LNCAP (cell line): ENCODE results near the gene DCP2.

Experiments
- TF ChIP-seq, protein P1 (sequence below): fragments of 450-650 bp; IDR thresholded peaks from 2 replicates; pipeline ENCODE4 v1.5.1; 2017; ENCODE audit warnings: mild to moderate bottlenecking

Gene DCP2

DNA sequence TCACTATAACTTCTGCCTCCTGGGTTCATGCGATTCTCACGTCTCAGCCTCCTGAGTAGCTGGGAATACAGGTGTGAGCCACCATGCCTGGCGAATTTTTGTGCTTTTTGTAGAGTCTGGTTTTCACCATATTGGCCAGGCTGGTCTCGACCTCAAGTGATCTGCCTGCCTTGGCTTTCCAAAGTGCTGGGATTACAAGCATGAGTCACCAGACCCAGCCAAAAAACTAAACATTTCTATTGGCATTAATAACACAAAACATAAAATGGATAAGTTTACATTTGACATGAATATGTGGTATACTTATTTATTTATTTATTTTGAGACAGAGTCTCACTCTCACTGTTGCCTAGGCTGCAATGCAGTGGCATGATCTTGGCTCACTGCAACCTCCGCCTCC is 40.9 kb upstream of the DCP2 start:
- TF ChIP-seq, protein P1, sequence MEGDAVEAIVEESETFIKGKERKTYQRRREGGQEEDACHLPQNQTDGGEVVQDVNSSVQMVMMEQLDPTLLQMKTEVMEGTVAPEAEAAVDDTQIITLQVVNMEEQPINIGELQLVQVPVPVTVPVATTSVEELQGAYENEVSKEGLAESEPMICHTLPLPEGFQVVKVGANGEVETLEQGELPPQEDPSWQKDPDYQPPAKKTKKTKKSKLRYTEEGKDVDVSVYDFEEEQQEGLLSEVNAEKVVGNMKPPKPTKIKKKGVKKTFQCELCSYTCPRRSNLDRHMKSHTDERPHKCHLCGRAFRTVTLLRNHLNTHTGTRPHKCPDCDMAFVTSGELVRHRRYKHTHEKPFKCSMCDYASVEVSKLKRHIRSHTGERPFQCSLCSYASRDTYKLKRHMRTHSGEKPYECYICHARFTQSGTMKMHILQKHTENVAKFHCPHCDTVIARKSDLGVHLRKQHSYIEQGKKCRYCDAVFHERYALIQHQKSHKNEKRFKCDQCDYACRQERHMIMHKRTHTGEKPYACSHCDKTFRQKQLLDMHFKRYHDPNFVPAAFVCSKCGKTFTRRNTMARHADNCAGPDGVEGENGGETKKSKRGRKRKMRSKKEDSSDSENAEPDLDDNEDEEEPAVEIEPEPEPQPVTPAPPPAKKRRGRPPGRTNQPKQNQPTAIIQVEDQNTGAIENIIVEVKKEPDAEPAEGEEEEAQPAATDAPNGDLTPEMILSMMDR = no peak

DNA sequence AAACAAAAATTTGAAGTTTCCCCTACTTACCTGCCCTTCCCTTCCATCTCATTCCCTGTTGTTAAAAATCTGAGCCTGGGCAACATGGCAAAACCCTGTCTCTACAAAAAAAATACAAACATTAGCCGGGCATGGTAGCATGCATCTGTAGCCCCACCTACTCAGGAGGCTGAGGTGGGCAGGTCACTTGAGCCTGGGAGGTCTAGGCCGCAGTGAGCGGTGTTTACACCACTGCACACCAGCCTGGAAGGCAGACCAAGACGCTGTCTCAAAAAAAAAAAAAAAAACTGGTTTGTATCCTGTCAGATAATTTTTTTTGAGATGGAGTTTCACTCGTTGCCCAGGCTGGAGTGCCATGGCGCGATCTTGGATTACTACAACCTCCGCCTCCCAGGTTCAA is 38.3 kb upstream of the DCP2 start:
- TF ChIP-seq, protein P1 = no peak

DNA sequence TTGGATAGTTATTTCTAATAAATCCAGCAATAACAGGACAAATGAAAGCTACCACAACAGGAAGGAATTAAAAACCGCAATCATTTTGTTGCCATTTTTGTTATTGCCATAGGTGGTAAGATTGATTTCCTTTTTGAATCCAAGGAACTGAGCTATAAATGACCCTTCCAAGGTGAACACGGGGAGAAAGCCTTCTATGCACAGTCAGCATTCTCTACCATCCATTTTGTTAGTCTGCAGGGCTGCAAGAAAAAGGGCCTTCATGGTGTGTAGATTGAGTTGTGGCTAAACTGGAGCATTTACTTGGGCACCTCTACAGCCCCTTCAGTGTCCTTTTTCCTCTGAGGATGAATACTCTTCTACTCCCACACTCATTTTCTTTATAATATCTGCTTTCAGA is 35.9 kb upstream of the DCP2 start:
- TF ChIP-seq, protein P1 = no peak

DNA sequence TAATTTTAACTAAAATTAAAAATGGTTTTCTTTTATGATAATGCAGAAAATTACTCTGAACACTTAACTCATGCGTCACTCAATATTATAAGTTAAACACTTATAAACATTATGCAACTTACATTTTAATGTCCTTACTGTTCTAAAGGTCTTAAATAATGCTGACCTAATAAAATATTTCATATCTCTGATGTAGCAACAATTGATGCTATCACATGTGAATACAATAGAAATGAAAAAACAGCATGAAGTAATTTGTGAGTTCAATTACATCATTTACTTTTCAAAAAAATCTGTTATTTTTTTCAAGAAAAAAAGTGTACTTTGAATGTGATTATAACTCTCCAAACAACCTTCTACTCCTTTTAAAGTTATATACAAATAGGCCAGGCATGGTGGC is 28.1 kb upstream of the DCP2 start:
- TF ChIP-seq, protein P1 = no peak

DNA sequence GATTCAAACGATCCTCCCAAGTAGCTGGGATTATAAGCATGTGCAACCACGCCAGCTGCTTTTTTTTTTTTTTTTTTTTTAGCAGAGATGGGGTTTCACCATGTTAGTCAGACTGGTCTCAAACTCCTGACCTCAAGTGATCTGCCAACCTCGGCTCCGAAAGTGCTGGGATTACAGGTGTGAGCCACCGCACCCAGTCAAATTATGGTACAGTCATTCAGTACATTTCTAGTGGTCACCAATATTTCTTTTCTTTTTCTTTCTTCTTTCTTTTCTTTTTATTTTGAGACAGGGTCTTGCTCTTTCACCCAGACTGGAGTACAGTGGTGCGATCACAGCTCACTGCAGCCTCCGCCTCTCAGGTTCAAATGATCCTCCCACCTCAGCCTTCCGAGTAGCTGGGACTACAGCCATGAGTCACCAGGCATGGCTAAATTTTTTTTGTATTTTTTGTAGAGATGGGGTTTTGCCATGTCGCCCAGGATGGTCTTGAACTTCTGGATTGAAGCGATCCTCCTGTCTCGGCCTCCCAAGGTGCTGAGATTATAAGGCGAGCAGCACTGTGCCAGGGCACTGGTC is 25.4 kb upstream of the DCP2 start:
- TF ChIP-seq, protein P1 = no peak

DNA sequence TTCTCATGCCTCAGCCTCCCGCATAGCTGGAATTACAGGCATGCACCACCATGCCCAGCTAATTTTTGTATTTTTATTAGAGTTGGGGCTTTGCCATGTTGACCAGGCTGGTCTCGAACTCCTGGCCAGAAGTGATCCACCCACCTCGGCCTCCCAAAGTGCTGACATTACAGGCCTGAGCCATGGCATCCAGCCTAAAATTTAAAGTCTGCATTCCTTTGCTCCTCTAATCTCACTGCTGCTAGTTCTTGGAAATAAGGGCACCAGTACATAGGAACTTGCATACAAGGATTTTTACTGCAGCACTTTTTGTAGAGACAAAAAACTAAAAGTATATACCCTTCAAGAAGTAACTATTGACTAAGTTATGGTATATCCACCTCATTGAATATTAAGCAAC is 20.0 kb upstream of the DCP2 start:
- TF ChIP-seq, protein P1 = no peak

DNA sequence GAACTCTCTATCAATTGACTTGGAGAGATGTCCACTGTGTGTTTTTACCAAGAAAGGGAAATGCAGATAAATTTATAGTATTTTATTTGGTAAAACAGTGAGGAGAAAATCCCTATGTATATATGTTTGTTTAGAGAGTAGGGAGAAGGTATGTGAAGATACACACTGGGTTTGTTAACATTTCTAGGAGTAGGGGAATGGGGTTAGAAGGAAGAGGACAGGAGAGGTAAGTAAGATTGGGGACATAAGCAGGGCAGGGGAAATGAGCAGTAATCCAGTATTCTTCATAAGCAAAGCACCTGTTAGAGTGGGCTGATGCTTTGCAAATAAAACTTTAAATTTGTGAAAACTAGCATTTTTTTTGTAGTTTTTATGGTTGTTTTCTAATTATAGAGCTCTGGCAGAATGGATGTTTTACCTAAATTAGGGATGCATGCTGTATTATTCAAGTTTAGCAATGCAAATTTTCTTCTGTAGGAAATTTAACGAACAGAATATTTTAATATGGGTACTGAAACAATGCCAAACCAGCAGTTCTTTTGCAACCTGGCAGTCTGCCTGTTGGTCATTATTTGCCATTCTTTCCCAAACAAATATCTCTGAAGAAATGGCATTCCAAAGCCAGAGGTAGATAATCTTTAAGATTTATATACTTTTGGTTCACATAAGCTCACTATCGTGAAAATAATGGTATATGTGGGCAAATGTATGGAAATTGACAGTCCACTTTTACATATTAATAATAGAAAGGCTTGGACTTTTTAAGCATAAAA is 19.4 kb upstream of the DCP2 start:
- TF ChIP-seq, protein P1 = no peak
